ENCODE results near the gene GABRG3.

The GABRG3 gene

GRCh38 chr15:27506752-27507151, 535.8 kb downstream of the GABRG3 start:
- no peak for DNase-seq (ENCODE audit: low spot score)

GRCh38 chr15:27509014-27509413, 538.0 kb downstream of the GABRG3 start:
- DNase-seq (ENCODE audit: low spot score), result no peak

GRCh38 chr15:27512281-27513001, 541.5 kb downstream of the GABRG3 start:
- no peak for DNase-seq (ENCODE audit: low spot score)

GRCh38 chr15:27514526-27514925, 543.5 kb downstream of the GABRG3 start:
- no peak for DNase-seq (ENCODE audit: low spot score)

- no peak for DNase-seq (ENCODE audit: low spot score)
Measured at GRCh38 chr15:27527490-27528067, 556.6 kb downstream of the GABRG3 start.

- no peak for DNase-seq (ENCODE audit: low spot score)
Measured at GRCh38 chr15:27529399-27529798, 558.4 kb downstream of the GABRG3 start.

- DNase-seq (ENCODE audit: low spot score), result no peak
Measured at GRCh38 chr15:27530994-27531393, 560.0 kb downstream of the GABRG3 start.

GRCh38 chr15:27532358-27532757, 561.4 kb downstream of the GABRG3 start:
- DNase-seq (ENCODE audit: low spot score), result no peak

GRCh38 chr15:27535445-27536129, 564.6 kb downstream of the GABRG3 start:
- DNase-seq (ENCODE audit: low spot score), result no peak

GRCh38 chr15:27538325-27538724, 567.3 kb downstream of the GABRG3 start:
- no peak for DNase-seq (ENCODE audit: low spot score)

GRCh38 chr15:27541581-27541980, 570.6 kb downstream of the GABRG3 start:
- no peak for DNase-seq (ENCODE audit: low spot score)

- no peak for DNase-seq (ENCODE audit: low spot score)
Measured at GRCh38 chr15:27545494-27546255, 574.7 kb downstream of the GABRG3 start.

GRCh38 chr15:27549746-27550145, 578.8 kb downstream of the GABRG3 start:
- no peak for DNase-seq (ENCODE audit: low spot score)

GRCh38 chr15:27550635-27551034, 579.7 kb downstream of the GABRG3 start:
- no peak for DNase-seq (ENCODE audit: low spot score)

- no peak for DNase-seq (ENCODE audit: low spot score)
Measured at GRCh38 chr15:27561816-27562215, 590.8 kb downstream of the GABRG3 start.

GRCh38 chr15:27563765-27564370, 592.9 kb downstream of the GABRG3 start:
- DNase-seq (ENCODE audit: low spot score), result no peak

- DNase-seq (ENCODE audit: low spot score), result no peak
Measured at GRCh38 chr15:27564656-27565055, 593.7 kb downstream of the GABRG3 start.

GRCh38 chr15:27570746-27571145, 599.8 kb downstream of the GABRG3 start:
- DNase-seq (ENCODE audit: low spot score), result no peak

- no peak for DNase-seq (ENCODE audit: low spot score)
Measured at GRCh38 chr15:27573805-27574485, 603.0 kb downstream of the GABRG3 start.

- DNase-seq (ENCODE audit: low spot score), result no peak
Measured at GRCh38 chr15:27574541-27575054, 603.6 kb downstream of the GABRG3 start.

GRCh38 chr15:27575521-27575920, 604.5 kb downstream of the GABRG3 start:
- DNase-seq (ENCODE audit: low spot score), result no peak

All from cerebellar cortex (tissue), 1 donor.